Superior temporal gyrus (tissue), 1 donor: ENCODE data around the gene DTNBP1.

ENCODE experiments used
- DNase-seq: peaks from one replicate; pipeline ENCODE4 v3.0.0-alpha.2; 2016; ENCODE audit errors: extremely low spot score

Gene DTNBP1

DNA sequence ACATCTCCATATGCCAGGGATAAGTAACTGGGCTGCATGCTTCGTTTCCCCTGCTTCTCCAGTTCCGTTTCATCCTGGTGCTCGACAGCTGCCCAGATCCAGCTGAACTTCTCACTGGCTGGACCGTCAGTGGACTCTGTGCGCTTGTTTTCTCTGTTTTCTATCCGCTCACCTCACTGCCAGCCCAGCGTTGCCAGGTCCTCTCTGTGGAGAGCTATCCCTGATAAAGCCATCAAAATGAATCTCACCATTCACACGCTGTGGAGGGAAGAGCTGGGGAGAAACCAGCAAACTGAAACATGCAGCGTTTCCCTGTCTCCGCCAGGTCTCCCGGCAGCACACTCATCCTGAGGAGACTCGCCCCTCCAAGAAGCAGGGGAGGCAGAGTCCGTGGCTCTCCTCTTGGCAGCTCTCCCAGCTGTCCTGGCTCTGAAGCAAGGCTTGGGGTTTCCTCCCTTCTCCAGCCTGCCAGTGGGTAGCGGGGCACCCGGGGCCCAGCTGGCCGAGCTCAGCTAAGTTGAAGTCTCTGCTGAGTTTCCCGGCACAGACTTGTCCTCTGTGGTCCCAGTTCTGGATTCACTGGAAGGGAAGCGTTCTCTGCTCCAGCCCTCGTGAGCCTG is 160.9 kb downstream of the DTNBP1 start:
- peak; percentile 51 for DNase-seq

DNA sequence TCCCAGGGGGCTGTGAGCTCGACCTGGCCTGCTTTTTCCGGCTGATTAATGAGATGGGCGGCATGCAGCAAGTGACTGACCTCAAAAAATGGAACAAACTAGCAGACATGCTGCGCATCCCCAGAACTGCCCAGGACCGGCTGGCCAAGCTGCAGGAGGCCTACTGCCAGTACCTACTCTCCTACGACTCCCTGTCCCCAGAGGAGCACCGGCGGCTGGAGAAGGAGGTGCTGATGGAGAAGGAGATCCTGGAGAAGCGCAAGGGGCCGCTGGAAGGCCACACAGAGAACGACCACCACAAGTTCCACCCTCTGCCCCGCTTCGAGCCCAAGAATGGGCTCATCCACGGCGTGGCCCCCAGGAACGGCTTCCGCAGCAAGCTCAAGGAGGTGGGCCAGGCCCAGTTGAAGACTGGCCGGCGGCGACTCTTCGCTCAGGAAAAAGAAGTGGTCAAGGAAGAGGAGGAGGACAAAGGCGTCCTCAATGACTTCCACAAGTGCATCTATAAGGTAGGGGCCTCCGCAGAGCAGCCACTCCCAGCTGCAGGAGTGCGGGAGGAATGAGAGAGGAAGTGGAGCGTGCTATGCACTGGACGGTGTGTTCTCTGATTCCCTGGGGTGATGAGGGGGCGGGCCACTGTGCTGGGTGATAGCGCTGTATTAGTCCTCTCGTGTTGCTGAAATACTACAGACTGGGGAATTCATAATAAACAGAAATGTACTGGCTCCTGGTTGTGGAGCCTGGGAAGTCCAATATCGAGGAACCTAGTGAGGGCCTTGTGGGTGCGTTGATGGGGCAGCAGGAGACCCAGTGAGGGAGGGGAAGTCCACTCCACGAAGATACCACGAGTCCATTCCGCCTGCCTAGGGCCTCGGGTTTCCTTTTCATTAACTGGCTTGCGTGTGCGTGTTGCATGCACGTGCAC is 161.7 kb downstream of the DTNBP1 start:
- no peak for DNase-seq

DNA sequence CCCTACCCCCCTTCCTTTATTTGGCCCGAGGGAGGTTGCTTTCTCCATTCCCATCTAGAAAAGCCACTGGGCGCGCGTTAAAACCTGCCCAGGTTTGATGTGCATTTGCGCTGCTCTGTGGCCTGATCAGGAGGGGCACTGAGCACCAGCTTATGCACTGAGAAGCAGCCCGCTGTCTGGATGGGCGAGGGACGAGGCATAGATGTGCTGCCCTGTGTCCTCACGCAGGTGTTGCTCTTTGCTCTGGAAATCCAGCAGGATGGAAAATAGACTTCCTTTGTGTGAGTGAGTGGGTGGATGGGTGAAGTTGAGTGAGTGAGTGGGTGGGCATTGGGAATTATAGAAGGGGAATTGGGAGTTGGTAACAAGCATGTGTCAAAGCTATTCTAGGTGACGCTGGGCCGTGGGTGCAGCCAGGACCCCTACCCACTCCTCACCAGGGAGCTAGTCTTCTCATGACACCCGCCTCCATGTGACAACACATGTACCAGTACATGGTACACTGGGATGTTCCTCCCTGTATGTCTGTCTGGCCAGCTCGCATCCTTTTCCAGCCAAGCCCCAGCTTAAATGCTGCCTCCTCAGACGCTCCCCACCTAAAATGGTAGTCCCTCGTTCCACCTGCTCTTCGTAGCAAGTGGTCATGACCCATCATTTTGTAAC is 162.6 kb downstream of the DTNBP1 start:
- DNase-seq = no peak

DNA sequence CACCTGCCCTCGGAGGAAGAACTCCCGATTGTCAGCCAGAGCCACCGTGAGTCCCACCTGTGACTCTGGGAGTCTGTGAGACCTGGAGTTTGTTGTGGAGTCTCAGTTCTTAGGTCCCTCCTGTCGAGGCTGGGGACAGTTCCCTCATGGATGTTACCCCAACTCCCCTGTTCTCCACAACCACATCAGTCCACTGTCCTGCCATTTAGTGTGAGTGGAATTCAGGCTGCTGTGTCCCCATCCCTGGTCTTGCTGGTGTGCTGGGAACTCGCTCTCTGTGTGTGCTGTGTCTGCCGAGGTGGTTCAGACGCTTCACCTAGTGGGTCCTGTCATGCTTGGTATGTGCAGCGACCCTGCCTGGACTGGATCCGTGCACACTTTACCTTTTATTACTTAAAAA is 163.2 kb downstream of the DTNBP1 start:
- no peak for DNase-seq

DNA sequence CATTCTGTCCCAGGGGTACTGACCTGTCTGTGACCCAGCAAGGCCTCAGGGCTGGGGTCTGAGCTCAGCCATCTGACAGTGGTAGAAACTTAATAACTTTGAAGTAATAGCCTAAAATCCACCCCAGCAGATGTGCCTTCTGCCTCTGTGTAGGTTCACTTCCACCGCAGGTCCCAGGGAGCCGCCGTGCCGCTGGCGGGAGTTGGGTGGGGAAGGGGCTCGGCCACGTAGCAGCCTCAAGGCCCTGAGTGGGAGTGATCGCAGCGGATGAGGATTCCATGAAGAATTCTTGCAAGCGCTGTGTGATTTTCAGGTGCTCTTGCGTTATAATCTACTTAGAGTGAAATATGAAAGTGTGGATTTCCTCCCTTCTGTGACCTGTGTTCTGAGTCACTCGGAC is 163.7 kb downstream of the DTNBP1 start:
- no peak for DNase-seq

DNA sequence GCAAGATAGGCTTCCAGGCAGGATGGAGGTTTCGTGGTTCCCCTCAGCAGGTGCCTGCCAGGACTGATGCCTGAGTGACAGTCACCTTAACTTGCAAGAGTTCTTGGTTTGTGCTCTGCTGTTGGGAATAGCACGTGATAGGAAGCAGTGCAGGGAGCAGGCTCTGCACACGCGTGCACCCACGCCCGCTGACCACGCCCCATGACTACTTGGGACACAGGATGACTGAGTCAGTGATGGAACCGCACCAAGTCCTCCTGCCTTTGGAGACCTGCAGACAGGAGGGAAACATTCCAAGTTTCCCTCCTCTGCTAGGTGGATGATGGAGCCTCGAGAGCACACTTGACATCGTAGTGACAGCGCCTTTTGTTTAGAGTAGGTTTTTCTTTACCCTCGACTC is 164.2 kb downstream of the DTNBP1 start:
- no peak for DNase-seq

DNA sequence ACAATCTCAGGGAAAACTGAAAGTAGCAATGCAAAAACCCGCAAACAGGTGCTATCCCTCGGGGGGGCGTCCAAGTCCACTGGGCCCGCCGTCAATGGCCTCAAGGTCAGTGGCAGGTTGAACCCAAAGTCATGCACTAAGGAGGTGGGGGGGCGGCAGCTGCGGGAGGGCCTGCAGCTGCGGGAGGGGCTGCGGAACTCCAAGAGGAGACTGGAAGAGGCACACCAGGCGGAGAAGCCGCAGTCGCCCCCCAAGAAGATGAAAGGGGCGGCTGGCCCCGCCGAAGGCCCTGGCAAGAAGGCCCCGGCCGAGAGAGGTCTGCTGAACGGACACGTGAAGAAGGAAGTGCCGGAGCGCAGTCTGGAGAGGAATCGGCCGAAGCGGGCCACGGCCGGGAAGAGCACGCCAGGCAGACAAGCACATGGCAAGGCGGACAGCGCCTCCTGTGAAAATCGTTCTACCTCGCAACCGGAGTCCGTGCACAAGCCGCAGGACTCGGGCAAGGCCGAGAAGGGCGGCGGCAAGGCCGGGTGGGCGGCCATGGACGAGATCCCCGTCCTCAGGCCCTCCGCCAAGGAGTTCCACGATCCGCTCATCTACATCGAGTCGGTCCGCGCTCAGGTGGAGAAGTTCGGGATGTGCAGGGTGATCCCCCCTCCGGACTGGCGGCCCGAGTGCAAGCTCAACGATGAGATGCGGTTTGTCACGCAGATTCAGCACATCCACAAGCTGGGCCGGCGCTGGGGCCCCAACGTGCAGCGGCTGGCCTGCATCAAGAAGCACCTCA is 166.3 kb downstream of the DTNBP1 start:
- DNase-seq = no peak

DNA sequence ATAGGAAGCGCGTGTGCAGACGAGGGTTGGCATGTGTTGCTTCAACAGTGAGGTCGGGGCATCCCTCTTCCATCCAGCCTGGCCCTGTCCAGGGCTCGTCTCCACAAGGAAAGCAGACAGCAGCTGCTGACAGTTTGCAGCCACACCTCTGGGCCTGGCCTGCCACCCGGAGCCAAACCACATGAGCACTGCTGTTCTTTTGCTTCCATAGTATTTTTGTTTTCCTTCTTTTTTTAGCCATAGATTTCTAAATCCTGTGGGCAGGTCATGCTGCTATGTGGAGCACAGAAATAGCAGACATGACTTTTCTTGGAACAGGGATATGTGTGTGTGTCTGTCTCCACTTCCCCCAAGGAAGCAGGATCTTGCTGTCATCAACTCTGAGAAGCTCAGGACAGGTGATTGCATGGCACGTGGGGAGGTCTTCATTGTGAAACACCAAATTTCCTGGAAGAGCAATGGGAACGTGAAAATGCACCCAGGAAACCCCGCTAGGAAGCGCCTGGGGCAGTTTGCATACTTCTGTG is 167.4 kb downstream of the DTNBP1 start:
- DNase-seq = no peak

DNA sequence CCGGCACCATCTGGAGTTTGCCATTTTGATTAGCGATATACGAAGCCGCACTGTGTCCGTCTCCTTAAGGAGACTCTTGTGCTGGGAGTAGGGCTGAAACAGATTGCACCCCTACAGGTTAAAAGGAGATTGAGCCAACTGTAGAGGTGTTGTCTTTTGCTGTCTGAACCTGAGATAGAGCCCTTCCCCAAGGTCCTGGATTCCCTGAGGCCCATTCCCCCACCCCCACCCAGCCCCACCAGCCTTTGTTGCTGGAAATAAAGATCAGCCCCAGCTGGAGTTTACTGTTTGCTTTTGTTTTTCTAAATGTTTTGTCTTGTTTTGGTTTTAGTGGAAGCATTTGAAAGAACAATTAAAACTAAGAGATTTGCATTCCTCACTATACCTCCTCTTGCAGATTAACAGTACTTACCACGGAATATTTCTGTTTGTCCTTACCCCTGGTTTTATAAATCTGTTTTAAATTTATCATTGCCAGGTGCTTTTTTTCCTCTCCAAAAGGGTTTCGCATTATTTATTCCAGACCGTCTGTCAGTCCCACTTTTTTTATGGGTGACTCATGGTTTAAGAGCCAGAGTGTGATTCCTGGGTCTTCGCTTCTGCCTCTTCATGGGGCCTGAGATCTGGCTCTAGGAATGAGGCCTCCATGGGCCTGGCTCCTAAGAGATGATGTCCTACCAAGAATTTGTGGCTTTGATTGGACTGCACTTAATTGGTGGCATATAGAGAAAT is 169.2 kb downstream of the DTNBP1 start:
- DNase-seq = no peak

DNA sequence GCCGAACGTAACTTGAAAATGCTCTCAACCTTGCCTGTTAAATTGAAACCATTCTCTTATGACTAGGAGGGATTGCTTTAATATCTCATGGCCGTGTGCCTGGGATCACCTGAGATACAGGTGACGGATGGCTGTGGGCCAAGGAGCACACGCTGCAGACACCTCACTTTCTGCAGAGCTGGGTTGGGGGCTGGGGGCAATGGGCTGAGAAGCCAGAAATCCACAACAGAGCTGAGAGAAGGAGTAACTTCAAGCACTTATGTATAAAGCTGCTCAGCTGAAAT is 170.9 kb downstream of the DTNBP1 start:
- no peak for DNase-seq

DNA sequence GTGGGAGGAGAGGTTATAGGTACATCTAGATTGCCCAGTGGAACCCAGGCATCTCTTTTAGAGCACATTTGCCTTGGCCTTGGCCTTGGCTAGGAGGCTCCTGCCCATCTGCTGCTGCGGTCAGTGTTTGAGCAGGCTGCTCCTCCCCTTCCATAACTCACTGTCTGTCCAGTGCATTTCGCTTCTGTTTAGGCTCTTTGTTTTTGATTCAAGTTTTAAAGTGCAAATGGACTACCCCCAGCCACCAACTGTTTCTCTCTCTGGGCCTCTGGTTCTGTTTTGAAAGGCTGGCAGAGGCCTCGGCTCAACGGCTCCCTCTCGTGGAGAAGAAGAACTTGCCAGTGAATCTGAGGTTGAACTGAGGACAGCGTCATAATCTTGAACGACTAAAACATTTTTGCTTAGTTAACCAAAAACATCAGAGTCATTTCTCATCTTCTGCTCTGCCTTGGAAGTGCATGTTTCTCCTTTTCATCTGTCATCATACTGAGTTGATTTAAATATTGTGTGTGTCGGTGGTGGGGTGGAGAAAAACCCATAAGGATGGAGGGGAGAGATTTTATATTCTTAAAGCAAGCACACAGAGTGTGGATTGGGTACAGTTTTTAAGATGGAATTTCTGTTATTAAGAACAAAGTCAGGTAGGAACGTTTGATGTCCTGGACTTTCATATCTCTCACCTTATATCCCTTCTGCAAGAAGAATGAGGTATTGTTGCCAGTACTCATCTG is 171.4 kb downstream of the DTNBP1 start:
- DNase-seq = peak; percentile 96

DNA sequence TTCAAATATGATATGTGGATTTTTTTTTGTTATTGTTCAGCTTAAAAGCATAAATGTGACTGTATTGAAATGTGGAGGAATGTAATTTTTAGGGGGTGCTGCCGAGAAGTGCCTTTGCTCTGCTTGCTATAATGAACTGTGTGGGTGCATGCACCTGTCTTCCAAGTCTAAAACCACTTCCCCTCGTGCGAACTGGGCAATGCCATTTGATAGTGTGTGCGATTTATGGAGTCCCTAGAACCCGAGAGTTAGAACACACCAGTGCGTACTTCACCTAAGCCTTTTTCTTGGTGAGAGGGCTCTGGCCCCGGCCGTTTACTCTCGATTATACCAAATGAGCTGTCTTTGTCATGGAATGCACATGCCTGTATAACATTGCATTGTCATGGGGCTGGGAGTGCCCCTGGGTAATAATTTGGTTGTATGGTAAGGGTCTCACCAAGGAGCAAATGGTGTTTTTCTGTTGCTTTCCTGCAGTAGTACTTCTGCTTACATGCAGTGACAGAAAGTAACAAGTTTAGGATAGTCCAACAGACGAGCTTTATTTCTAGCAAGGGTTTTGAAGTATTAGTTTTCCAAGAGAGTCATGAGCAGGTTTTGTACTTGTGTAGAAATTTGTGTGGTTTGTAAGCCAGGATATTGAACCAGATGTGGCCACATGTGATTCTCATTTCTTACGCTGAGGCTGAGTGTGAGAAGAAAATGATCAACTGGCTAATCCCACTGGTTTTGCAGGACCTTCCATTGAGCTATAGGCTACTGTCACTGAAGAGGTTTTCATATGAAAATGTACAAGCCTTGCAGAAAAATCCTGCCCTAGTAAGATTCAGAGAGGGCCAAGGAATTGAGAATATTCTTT is 172.4 kb downstream of the DTNBP1 start:
- no peak for DNase-seq

DNA sequence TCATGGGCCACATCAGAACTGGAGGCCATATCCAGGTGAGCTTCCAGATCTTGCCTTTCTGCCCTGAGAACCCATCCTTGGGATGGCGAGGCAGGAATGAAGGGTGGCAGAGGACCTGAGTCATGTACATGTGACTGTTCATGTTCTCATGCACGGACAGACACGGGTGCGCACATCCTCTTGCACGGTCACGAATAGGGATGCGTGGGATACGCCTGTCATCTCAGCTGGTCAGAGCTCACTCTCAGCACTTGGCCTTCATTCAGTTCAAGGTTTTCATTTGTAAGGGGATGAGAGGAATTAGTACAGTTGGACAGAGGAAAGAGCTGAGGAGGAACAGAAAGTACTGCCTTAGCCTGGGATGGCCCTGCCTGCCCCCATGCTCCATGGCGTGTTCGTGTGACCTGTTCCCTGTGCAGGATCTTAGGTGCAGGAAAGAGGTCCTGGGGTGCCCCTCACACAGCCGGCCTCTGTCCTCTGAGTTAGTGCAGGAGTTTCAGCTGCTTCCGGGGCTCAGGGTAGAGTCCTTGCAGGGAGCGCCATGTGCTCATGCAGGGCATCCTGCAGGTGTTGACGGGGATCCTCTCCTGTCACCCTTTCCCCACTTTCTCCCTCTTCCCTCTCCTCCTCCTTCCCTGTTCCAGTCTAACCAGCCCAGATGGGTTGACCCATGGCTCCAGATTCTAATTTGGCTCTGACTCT is 173.4 kb downstream of the DTNBP1 start:
- DNase-seq = no peak

DNA sequence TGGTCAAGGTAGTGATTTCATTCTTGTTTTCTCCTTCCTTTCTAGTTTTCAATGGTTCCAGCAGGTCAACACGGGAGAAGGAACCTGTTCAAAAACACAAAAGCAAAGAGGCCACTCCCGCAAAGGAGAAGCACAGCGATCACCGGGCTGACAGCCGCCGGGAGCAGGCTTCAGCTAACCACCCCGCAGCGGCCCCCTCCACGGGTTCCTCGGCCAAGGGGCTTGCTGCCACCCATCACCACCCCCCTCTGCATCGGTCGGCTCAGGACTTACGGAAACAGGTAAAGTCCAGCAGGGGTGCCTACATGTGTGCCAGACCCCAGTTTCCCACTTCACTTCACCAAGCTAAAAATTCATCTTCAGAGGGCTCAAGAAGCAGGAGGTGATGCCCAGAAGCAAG is 175.6 kb downstream of the DTNBP1 start:
- no peak for DNase-seq

DNA sequence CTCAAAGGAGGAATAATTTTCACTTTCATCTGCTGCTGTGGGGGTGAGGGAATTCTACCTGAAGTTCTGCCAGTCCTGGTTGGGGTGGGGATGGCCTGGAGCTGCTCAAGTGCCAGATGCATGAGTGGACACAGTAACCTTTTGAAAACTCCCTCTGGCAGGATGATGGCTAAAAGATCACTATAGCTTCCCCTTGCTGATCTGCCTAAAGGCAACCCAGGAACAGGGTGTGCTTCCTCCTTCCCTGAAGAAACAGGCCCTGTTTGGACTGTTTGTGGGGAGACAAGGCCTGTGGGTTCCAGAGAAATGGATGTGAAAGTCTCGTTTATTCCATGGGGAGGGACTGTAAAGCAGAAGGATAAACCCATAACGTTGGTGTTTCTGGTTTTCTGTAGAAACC is 176.9 kb downstream of the DTNBP1 start:
- DNase-seq = no peak

DNA sequence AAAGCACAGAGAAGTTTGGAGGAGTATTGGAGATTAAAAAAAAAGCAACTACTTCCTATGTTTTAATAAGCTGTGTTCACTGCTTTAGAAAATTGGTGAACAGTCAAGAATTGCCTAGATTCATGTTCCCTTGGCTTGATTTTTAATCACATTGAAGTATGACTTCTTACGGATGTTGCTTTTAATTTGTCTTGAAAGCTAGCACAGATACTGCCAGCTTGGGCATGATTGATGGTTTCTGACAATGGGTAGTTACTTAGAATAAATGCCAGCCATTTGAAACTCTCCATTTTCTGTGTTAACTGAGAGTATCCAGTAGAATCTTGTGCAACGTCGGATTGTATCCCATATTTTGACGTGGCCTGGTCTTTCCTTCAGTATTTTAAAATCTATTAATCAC is 178.0 kb downstream of the DTNBP1 start:
- DNase-seq = no peak

DNA sequence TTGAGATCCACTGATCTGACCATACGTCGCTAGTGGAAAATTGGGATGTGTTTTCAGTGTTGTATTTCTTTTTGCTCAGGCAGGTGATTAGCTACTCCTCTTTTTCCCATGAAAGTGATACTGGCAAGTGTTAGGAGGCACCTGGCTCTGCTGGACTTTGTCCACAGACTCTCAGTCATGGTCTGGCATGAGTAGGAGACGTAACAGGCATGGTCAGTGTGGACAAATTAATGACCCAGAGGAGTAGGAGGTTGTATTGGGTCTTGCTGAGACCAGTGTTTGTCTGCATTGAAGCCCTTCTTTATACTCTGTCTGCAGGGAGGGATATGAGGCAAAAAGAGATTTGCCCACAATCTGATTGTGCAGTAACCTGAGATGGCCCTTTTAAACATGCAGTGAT is 178.7 kb downstream of the DTNBP1 start:
- DNase-seq = no peak

DNA sequence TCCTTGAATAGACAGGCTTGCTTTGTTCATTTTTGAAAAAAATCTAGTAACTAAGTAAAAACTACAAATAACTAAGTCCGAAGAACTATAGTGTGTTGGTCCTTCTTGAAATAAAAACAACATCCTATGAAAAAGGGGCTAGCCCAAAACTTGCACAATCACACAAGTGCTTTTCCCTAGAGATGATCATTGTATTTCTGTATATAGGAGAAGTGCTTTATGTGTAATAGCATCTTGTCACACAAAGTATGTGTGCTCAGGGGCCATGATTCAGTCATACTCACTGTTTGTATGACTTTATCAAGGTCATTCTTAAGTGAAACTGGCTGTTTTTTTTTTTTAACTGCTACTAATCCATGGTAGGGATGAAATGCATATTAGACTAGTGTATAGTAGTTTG is 179.8 kb downstream of the DTNBP1 start:
- DNase-seq = no peak
